ENCODE measurements around the gene PDE1C. TPM values are rescaled to one million over a fixed set of nuclear protein-coding genes. Genes with fewer than 3 reads are reported as not detected.

Gene PDE1C
- total and polyA plus RNA-seq, 2 donors (not counting 1 experiment from before 2014, with no cell fraction given), result 0.52 TPM; not detected in 1

DNA sequence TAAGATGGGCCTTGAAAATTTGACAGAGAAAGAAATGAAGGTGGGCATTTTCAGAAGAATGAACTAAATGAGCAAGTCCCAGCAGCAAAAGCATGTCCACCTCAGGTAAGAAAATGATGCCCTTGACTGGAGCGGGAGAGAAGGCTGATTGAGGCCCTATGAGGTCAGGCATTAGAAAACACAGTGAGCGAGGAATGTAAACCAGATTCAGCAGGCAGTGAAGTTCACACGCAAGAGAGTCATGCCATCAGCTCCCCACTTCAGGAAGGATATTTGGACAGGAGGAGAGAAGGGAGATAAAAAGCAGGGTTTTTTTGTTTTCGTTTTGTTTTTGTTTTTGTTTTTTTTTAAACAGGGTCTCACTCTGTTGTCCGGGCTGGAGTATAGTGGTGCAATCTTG lies 216.8 kb downstream of the PDE1C start:
- Mint-ChIP-seq H3K27me3 (no peaks in the 10 kb centered on the region), H3K4me1 (no peaks in the 10 kb centered on the region), H3K27ac (no peak overlapping the region), H3K4me3 (no peak overlapping the region), H3K9me3 (ENCODE audit: insufficient read depth) (no peaks in the 10 kb centered on the region)
- no peaks in the 10 kb centered on the region for H4K20me1 ChIP-seq (ENCODE audit: control insufficient read depth, insufficient read depth, low read length, poor library complexity, severe bottlenecking)
- no peak for ATAC-seq (ENCODE audit: low read depth)
- H3K4me1 ChIP-seq (ENCODE audit: control insufficient read depth in 2 of 2, insufficient read depth in 2 of 2, low read length in 2 of 2), result no peaks in the 10 kb centered on the region
- no peak for DNase-seq
- ChIA-PET POLR2A (no interaction called here), CTCF (no interaction called here)
- no peaks in the 10 kb centered on the region for H3K9me3 ChIP-seq (ENCODE audit: control extremely low read depth in 1 of 3, control insufficient read depth in 2 of 3, insufficient read depth in 1 of 3, low read length in 2 of 3)
- intact Hi-C loops (cut with micrococcal nuclease), result no loop called here
- WGBS (ENCODE audit: insufficient coverage), result 100% methylated on average over 3 of the region's 5 CpGs
- no peak for TF ChIP-seq EZH2 (IDR thresholded peaks at IDR 0.05; ENCODE audit: borderline replicate concordance, insufficient read depth, low read depth, low read length, poor library complexity, severe bottlenecking)
- TF ChIP-seq, protein P1, sequence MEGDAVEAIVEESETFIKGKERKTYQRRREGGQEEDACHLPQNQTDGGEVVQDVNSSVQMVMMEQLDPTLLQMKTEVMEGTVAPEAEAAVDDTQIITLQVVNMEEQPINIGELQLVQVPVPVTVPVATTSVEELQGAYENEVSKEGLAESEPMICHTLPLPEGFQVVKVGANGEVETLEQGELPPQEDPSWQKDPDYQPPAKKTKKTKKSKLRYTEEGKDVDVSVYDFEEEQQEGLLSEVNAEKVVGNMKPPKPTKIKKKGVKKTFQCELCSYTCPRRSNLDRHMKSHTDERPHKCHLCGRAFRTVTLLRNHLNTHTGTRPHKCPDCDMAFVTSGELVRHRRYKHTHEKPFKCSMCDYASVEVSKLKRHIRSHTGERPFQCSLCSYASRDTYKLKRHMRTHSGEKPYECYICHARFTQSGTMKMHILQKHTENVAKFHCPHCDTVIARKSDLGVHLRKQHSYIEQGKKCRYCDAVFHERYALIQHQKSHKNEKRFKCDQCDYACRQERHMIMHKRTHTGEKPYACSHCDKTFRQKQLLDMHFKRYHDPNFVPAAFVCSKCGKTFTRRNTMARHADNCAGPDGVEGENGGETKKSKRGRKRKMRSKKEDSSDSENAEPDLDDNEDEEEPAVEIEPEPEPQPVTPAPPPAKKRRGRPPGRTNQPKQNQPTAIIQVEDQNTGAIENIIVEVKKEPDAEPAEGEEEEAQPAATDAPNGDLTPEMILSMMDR (IDR thresholded peaks at IDR 0.05), result no peak
- no peaks in the 10 kb centered on the region for H3K27me3 ChIP-seq (replicated peaks in 1 of 4; ENCODE audit: control extremely low read depth in 1 of 4, control insufficient read depth in 3 of 4, insufficient read depth in 4 of 4, low read length in 3 of 4)
- no peaks in the 10 kb centered on the region for H3K79me2 ChIP-seq (ENCODE audit: control insufficient read depth, insufficient read depth, low read length)
- H3K9ac ChIP-seq (ENCODE audit: low read length), result no peak overlapping the region
- no peaks in the 10 kb centered on the region for H3K36me3 ChIP-seq (replicated peaks in 1 of 2; ENCODE audit: control extremely low read depth in 1 of 2, control insufficient read depth in 1 of 2, extremely low read depth in 1 of 2, insufficient read depth in 2 of 2, low read length in 1 of 2)
- no peak overlapping the region for H2AFZ ChIP-seq (ENCODE audit: insufficient read depth, low read depth, low read length, poor library complexity, severe bottlenecking)
- no peak overlapping the region for H3K4me2 ChIP-seq (replicated peaks; ENCODE audit: low read depth, low read length, poor library complexity, severe bottlenecking)
- H3K4me3 ChIP-seq (ENCODE audit: control extremely low read depth in 1 of 5, extremely low read depth in 1 of 5, insufficient read depth in 1 of 5, low read depth in 2 of 5, low read length in 4 of 5), result no peak overlapping the region
- H3K27ac ChIP-seq (ENCODE audit: low read length in 2 of 2), result no peak overlapping the region

DNA sequence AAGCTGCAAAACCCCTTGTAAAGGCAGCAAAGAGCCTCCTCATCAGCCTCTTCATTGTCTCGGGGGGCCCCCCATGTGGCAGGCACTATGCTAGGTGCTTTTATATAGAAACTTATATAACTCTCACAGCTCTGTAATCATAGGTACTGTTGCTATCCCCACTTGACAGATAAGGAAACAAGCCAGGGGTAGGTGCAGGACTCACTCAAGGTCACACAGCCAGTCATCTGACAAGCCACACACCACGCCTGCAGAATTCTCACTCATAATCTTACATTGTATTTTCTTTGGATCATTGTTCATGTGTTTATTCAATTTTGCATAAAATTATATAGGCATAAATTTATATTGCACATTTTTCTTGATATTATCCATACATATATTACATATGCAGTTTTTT lies 217.7 kb downstream of the PDE1C start:
- H2AFZ ChIP-seq (ENCODE audit: insufficient read depth, low read depth, low read length, poor library complexity, severe bottlenecking), result no peak overlapping the region
- DNase-seq (no peak), ATAC-seq (ENCODE audit: low read depth) (no peak)
- no peaks in the 10 kb centered on the region for H3K9me3 Mint-ChIP-seq (ENCODE audit: insufficient read depth)
- no peaks in the 10 kb centered on the region for H3K27me3 Mint-ChIP-seq
- no peaks in the 10 kb centered on the region for H3K36me3 ChIP-seq (replicated peaks in 1 of 2; ENCODE audit: control extremely low read depth in 1 of 2, control insufficient read depth in 1 of 2, extremely low read depth in 1 of 2, insufficient read depth in 2 of 2, low read length in 1 of 2)
- H3K9ac ChIP-seq (ENCODE audit: low read length), result no peak overlapping the region
- no peaks in the 10 kb centered on the region for H3K4me1 ChIP-seq (ENCODE audit: control insufficient read depth in 2 of 2, insufficient read depth in 2 of 2, low read length in 2 of 2)
- ChIA-PET POLR2A (no interaction called here), CTCF (no interaction called here)
- H3K9me3 ChIP-seq (ENCODE audit: control extremely low read depth in 1 of 3, control insufficient read depth in 2 of 3, insufficient read depth in 1 of 3, low read length in 2 of 3), result no peaks in the 10 kb centered on the region
- no peak overlapping the region for H3K4me3 ChIP-seq (ENCODE audit: control extremely low read depth in 1 of 5, extremely low read depth in 1 of 5, insufficient read depth in 1 of 5, low read depth in 2 of 5, low read length in 4 of 5)
- no peaks in the 10 kb centered on the region for H3K4me1 Mint-ChIP-seq
- H3K27ac Mint-ChIP-seq, result no peak overlapping the region
- H3K27me3 ChIP-seq (replicated peaks in 1 of 4; ENCODE audit: control extremely low read depth in 1 of 4, control insufficient read depth in 3 of 4, insufficient read depth in 4 of 4, low read length in 3 of 4), result no peaks in the 10 kb centered on the region
- no peaks in the 10 kb centered on the region for H3K79me2 ChIP-seq (ENCODE audit: control insufficient read depth, insufficient read depth, low read length)
- TF ChIP-seq, protein P1 (IDR thresholded peaks at IDR 0.05), result no peak
- TF ChIP-seq EZH2 (IDR thresholded peaks at IDR 0.05; ENCODE audit: borderline replicate concordance, insufficient read depth, low read depth, low read length, poor library complexity, severe bottlenecking), result no peak
- H4K20me1 ChIP-seq (ENCODE audit: control insufficient read depth, insufficient read depth, low read length, poor library complexity, severe bottlenecking), result no peaks in the 10 kb centered on the region
- no CpG with 5 or more reads among the region's 2 CpGs for WGBS (ENCODE audit: insufficient coverage)
- no peak overlapping the region for H3K4me2 ChIP-seq (replicated peaks; ENCODE audit: low read depth, low read length, poor library complexity, severe bottlenecking)
- intact Hi-C loops (cut with micrococcal nuclease), result no loop called here
- no peak overlapping the region for H3K4me3 Mint-ChIP-seq
- no peak overlapping the region for H3K27ac ChIP-seq (ENCODE audit: low read length in 2 of 2)
